Activated CD8-positive, alpha-beta memory T cell treated with anti-CD3 and anti-CD28 coated beads, Interleukin-2, amount 50 U/mL, for 24 hours (primary cell): ENCODE results near the gene CDH4.

Experiments
- DNase-seq: peaks from one replicate; pipeline ENCODE4 v3.0.0-alpha.2; 2020; ENCODE audit errors: extremely low read depth

The CDH4 gene

DNA sequence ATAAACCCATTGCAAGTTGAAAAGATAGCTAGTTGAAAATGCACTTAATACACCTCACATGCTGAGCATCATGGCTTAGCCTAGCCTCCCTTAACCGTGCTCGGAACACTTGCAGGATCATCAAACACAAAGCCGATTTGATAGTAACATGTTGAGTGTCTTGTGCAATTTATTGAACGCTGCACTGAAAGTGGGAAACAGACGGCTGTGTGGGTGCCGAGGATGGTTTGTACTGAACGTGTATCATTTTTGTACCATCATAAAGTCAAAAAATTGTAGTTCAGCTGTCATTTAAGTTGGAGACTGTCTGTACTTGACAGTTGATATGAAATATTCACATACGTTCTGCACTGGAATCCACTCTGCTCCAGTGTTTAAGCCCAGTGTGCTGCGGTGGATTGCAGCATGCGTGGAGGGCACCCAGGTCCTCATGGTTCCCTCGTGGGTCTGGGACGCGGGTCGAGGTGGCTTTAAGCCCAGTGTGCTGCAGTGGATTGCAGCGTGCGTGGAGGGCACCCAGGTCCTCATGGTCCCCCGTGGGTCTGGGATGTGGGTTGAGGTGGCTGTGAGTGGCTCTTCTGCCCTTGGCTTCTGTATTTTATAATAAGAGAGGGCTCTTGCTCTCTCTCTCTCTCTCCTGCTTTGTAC, 77.0 kb downstream of the CDH4 start:
- no peak for DNase-seq

DNA sequence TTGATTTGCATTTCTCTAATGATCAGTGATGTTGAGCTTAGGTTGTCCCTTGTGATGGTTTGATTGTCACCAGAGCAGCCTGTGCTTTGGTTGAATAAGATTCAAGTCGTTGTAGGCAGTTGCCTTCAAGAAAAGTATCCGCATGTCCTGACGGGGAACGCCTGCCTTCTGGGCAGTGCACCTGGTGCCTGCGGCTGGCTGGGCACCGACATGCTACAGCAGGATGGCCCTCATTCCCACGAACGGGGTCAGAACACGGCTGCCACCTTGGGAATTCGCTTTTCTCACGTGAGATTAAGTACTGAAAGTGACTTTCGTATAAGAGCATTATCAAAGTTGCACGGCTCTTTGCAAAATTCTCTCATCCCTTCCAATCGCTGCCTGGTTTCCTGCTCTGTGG, 78.4 kb downstream of the CDH4 start:
- DNase-seq: no peak

DNA sequence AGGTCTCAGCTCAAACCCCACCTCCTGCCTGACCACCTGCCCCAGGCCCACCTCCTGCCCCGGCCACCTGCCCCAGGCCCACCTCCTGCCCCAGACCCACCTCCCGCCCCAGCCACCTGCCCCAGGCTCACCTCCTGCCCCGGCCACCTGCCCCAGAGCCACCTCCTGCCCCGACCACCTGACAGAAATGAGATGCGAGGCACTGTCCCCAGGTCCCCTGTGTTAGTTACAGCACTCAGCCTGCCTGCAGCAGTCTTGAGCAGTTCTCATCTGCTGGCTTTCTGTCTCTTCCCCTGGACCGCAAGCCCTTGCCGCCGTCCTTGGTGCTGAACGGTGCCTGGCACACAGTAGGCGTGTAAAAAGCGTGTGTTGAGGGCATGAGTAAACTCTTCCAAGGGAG, 79.5 kb downstream of the CDH4 start:
- no peak for DNase-seq

DNA sequence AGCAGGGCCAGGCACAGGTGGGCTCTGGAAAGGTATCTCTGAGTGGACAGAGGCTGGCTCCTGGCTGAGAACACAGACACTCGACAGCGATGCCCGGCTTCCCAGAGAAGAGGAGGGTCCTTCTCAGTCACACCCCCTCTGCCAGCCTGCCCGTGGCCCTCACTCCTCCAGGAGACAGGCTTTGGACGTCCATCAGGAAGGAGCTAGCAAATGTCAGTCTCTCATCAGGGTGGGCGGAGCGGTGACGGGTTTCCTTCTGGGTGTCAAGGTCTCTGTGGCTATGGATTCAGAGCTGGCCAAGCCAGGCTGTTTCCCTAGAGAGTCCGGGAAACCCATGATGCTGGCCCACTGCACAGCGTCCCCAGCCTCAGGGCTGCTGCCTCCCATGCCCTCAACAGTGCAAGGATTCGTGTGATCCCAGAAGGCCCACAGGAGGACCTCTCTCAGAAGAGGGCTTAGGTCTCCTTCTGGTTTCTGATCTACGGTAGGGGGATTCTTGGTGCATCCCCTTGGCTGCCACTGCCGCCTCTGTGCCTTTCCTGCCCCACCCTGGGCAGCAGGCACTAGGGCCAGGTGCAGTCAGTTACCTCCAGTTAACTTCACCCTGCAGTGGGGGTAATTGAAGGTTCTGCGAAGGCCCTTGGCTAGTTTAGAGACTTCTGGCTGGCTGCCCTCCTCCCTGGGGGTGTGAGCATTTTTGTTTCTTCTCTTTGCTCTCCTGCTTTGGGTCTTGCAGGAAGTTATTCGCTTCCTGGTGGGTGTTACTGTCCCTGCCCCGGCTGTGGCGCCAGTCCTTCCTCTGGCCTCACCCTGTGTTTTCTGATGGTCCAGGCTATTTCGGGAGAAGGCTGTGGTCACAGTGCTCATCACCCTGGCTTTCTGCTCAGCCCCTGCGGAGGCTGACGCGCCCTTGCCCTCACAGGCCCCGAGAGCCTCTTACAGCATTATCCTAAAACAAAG, 80.2 kb downstream of the CDH4 start:
- DNase-seq: no peak

DNA sequence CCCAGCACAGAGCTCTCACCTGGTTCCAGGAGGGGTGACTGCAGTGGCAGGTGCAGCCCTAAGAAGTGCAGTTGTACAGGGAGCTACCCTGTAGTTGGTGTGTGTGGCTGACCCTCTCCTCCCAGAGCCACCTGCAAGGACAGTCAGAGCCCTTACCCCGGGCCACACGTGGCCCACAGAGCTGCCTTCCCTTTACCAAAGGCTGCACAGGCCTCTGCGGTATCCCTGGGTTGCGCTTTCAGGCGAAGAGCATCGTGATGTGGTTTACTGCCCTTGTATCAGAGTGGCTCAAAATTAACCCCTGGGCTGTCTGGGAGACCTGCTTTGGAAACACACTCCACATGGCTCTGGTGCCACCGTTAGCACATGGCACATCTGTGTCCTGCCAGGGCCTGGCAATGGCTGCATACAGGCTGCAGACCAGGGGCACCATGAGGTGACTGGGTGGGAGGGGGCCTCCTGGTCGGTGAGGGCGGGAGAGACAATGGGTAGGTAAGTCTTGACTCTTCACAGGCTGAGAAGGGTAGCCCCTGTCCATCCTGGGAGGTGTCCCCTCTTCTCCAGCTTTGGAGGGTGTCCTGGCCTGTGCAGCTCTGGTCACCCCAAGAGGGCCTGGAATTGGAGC, 81.5 kb downstream of the CDH4 start:
- no peak for DNase-seq

DNA sequence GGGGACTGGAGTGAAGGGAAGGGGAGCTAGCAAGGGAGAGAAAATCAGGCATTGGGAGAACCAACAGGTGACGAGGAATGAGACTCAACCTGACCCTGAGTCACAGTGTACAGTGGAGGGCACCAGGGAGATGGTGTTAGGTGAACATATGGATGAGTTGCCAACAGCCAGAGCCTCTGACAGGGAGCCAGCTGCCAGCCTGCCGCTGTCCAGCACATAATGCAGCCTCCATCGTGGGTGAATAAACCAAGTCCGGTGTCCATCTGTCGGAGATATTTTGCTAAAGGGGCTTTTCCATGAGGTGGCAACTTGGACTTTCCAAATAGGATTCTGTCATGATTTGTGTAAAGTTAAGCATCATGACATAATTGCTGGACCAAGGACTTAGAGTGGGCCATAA, 88.1 kb downstream of the CDH4 start:
- no peak for DNase-seq

DNA sequence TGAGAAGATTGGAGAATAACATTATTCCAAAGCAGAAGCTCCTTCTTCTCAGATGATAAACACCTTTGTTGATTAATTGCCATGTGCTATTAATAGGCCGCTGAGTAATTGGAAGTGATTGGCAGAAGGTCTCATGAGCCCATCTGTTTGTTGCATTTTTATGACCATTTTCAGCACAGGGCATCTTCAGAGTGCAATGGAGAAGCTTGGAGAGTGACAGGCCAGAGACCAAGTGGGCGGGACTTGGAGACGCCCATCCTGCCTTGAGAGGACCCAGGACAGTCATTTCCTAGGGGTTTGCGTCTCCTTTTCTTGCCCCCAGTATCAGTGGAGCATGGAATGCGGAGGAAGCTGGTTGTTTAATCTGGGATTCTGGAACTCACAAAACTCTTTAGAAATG, 89.5 kb downstream of the CDH4 start:
- DNase-seq: no peak

DNA sequence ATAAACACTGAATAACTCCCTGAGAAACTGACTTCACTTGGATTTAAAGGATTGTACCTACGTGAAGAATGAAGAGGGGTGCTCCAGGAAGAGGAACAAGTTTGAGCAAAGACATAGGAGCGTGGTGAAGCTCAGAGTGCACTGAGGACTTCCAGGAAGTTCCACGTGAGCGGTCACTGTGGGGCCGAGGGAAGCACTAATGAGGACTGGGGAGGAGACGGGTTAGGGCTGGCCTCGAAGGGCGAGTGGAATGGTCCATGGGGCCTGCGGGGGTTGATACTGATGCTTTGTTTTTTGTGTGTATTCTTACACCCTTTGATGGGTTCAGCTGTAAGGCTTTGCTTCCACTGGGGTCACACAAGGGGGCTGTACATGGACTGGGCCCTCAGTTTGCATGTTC, 91.9 kb downstream of the CDH4 start:
- DNase-seq: no peak

DNA sequence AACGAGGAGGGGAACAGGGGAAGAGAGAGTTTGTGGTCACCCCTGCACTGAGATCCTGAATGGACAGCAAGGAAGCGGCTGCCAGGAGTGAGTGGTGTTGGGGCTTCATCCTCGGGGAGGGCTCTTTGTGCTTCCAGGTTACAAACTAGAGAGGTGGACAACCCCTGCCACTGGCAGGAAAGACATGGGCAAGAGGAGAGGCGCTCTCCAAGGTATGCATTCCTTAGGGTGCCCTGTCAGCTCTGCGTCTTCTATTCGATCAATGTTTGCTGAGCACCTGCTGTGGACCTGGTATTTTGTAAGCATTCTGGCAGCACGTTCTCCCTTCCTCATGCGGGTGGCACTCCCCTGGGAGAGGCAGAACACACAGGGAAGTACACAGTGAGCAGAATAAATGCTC, 93.6 kb downstream of the CDH4 start:
- no peak for DNase-seq

DNA sequence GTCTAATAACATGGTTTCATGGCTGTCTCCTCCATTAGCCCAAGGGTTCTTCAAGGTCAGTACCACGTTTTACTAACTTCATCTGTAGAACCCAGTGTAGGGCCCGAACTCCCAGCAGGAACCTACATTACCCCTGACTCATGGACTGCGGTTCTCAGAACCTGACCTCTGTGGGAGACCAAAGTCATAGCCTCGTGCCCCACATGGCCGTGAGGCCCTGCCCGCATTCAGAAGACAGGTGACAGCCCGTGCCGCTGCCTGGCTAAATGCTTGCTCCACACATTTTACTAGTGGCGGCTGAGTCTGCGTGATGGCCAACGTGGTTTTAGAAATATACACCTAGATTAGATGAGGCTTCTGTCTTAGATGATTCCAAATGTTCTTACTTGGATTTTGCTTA, 94.9 kb downstream of the CDH4 start:
- DNase-seq: no peak

DNA sequence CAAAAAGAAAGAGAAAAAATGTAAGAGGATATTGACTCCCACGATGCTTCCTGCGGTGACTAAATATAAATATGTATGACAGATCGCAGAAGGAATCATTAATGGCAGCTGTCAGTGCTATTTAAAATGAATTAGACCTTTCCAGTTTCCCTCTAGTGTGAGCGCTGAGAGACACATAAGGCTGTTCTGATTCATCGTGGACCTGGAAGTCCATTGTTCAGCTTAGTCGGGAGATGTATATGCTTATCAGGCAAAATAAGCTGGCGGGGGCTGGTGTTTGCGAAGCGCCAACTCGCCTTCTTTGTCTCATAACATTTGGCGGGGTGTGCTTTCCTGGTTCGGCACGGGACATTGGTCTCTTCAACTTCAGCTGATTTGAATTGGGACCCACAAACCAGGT, 95.4 kb downstream of the CDH4 start:
- DNase-seq: no peak

DNA sequence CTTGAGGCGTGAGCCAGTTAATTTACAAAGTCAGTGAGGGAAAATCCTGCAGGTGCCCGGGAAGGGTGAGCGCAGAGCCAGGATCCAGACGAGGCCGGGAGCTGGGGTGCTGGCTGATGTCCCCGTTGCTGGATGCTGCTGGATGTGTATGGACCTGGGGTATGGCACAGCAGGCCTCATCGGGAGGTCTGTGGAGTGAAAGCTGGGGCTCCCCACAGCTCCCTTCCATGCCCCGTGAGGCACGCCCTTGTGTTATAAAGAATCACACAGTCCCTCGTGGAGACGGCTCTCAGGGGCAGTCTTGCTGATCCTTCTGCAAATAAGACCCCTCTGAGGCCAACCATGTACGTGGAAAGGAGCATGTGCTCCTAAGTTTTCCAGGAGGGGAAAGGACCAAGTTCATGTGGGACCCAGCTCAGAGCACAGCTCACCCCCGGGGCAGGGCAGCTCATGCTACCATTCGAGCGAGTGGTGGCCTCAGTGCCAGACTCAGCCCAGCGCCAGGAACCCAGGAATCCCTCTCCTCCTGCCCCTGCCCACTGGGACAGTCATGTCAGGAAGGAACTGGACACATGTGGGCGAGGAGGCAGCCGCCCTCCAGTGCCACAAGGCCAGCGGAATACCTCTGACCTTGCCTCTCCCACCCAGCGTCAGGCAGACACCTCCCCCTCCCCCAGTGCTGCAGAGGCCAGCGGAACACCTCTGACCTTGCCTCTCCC, 97.5 kb downstream of the CDH4 start:
- DNase-seq: no peak

DNA sequence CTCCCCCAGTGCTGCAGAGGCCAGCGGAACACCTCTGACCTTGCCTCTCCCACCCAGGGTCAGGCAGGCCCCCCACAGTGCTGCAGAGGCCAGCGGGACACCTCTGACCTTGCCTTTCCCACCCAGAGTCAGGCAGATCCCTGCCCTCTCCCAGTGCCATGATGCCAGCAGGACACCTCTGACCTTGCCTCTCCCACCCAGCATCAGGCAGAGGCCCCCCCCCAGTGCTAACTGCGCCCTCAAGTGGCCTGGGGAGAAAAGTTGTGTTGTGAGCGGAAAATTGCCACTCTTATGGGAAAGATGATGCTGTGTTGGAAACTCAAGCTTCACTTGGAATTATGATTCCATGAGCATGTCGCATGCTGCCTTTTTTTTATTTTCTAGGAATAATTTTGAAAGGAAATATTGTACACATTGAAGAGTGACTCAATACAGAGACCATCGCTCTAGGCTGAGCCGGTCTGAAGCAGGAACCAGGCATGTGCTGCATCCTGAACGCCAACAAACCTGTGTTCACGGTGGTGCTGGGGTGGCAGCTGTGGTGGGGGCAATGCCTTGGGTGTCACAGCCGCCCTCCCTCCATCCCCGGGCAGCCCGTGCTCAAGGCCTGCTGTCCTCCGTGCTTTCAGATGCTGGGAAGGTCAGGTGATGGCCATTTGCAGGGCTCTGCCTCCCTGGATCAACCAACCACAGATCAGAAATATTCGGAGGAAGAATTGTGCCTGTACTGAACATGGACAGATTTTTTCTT, 98.6 kb downstream of the CDH4 start:
- no peak for DNase-seq

DNA sequence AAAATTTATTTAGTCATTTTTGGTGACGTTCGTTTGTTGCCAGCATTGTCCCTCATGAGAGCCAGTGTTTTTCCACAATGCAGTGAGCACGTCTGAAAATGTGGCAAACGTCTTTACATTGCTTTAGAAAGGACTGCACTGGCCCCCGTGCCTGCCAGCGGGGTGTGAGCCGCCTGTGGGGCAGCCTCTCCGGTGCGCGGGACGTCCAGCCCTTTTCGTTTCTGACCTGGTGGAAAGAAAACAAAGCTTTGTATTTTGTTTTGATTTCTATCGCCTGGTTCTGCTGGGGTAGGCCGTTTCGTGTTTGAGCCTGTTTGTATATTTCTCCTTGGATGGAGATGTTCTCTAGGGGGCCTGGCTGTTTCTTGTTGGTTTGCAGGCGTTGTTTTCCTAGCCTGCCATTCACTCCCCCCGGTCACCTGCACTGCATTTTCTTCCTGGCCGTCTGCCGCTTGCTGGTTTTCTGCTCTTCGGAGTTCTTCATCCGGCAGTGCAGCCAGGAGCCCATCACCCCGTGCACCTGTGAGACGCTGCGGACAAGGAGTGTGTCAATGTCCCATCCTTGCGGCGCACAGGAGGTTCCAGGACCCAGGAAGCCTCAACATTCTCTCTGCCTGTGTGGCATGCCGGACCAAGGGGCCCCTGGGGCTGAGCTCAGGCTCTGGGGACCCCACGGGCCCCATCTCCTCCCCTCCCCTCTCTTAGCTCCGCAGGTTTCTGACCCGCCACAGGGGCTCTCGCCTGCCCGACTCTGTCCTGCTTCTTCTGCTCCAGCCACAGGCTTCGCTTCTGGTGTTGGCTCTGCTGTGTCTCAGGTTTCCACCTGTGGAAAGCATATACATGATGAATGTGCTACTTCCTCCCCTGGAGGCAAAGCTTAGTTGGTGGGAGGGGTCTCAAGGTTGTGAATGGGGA, 100.5 kb downstream of the CDH4 start:
- no peak for DNase-seq

DNA sequence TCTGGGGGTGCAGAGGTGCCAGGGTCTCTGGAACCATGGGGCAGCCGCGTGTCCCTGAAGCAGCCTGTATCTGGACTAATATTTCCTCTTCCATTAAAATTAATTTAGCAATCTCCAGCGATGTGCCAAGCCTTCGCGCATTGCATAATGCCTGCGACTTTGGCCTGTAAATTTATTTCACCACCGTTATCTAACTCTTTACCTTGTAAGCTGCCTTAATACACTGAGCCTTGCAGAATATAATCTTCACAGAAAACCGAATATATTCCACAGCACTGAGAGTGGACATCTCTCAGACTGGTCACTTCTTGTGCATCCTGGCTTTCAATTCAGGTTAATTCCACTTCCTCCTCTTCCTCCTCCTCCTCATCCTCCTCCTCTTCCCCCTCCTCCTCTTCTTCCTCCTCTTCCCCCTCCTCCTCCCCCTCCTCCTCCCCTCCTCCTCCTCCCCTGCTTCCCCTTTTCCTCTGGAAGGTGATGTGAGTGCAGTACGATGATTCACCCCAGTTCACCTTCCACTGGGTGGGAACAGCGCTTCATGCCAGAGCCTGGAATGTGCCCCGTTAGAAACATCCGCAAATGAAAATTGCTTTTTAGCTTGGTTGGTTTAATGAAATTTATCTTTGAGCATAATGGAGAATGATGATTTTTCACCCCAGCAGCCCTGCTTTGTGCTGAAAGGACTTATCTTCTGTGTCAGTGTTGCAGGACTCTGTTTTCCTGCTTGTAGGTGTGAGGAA, 101.4 kb downstream of the CDH4 start:
- no peak for DNase-seq

DNA sequence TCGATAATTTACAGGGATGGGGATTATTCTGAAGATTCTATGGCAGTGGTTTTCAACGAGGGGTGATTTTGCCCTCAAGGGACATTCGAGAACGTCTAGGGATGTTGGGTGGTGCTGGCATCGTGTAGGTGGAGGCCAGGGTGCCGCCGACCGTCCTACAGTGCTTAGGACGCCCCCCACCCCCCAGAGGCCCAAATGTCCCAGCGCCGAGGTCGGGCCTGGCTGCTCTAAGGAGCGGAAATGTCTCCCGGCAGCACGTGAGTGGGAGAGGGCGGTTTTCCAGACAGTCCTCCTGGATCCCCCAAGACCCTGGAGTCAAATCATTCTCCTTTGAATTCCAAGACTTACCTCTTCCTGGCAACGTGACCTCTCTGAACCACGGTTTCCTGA, 101.9 kb downstream of the CDH4 start:
- no peak for DNase-seq

DNA sequence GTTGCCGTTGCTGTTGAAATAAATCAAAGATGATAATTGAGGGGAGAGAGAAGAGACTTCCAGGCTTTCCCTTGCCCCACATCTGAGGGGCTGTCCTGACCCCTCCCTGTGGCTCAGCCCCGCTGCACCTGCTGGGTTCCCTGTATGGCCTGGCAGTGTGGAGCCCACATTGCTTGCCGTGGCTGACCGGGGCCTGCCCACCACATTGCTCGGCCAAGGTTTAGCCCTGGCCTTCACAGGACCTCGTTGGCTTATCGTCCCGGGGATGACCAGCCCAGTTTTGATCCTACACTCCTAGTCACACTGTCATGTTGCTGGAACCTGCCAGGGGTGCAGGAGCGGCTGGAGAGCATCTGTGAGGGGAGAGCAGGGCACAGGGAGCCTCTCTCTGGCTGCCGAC, 102.4 kb downstream of the CDH4 start:
- no peak for DNase-seq

DNA sequence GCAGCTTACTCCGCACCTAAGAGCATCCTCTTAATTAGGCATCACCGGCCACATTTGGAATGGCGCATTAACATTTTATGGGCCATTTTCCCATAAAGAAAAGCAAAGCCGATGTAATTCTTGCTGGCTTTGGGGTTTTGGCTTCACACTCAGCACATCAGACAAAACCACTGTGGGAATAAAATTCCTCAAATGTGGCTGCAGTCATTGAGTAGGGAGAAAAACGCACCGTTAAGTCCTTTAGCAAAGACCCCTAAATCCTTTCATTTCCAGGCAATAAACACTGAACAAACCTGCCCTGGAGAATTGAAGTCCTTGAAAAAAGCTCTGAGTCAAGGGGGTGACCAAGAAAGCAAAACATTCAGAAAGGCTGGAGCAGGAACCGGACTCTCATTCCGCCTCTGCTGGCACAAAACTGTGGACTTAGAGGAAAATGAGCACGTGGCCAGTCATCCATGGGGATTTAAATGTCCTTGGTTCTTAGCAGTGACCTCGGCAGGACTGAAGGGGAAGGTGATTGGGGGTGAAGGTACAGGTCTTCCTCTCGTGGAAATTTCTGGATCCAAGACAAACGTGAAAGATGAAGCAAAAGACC, 102.9 kb downstream of the CDH4 start:
- no peak for DNase-seq

DNA sequence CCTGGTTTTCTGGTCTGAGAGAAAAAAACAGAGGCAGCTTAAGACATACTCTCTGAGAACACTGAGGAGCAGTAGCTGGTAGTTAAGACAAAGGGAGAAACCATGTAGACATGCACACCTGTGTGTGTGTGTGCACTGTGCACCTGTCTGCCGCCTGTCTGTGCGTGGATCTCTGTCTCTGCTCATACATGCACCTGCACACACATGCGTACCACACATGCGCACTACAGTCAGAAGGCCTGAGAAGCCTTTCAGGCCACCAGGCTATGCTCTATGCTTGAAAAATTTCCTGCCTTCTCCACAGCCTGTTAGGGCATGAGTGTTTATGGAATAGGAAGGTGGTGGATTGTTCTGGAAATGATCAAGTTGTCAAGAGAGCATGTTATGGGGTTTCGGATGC, 103.5 kb downstream of the CDH4 start:
- no peak for DNase-seq
